Measurements from ENCODE around the gene CAV3. TPM values are rescaled to one million over a fixed set of nuclear protein-coding genes. Genes with fewer than 3 reads are reported as not detected.

The CAV3 gene
- total RNA-seq, 1 donor from 2014 or later: not detected

DNA sequence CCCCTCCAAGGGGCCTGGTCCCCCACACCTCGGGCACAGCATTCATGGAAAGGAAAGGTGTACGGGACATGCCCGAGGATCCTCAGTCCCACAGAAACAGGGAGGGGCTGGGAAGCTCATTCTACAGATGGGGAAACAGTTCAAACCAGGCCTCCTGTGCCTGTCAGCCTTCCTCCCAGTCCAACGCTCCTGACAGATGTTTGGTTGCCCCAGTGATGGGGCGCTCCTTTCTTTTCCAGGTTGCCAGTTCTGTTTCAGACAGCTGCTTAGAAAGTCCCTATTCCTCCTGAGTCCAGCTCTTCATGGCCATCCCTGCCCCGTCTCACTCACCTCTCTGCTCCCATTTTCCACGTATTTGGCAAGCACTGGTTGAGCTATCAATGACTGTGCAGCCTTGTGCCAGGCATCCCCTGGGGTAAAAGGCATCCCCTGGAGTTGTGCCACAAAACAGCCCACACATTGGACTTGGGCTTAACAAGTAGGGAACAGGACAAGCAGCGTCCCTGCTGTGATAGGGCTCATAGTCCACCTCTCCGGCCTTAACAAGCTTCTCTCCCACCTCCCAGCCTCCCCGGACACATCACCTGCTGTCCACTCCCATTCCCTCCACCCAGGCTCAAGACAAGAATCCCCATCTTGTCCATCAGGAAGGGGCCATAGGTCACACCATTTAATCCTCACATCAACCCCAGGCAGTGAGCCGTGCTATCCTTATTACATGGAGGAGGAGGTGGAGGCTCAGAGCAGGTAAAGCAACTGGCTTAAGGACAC lies 29.2 kb downstream of the CAV3 start:
- ATAC-seq: no peak

DNA sequence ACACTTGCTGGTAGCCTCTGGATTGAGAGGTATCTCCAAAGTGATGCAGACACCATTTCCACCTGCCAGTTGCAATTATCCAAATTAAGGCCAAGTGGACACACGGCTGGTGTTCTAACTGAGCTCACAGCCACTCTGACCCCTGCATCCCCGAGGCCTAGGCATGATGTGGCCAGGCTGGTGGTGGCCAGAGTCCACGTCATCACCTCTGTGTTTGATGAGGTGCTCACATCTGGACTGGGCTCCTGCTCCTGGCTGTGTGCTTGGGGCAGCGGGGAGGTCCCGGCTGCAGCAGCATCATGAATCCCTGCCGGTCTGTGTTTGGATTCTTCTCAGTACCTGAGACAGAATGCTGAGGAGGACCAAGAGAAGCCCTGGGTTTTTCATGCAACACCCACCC lies 30.9 kb downstream of the CAV3 start:
- no peak for ATAC-seq

DNA sequence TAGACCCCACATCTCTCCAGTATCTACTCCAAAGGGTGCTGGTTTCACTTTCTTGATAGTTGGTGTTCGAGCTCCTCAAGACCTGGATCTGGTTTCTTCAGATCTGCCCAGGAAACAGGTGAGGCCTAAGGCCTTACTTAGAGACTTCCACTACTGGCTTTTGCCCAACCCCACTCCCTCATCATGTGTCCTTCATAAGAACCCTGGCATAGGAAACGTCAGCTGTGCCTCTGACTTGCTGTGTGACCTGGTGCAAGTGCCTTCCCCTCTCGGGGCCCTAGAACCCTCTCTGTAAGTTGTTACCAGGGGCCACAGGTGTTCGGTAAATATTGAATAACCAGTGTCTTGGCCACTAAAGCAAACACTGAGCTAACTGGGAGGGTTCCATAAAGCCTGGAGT lies 31.9 kb downstream of the CAV3 start:
- no peak for ATAC-seq

DNA sequence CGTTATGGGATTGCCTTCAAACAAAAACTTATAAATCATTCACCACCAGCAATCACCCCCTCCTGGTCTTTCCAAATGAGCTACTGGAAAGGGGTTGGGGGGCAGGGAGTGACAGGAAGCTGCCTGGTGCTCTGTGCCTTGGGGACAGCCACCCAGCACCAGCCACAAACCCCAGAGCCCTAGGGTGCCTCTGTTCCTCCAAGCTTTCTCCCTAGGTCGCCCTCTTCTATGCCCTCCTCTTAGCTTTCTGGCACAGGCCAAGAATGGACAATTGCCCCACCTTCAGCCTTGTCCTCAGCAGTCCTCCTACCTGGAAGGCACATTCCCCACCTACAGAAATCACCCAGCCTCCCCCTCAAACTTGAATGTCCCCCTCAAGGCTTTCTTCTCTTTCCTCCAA lies 32.5 kb downstream of the CAV3 start:
- no peak for ATAC-seq

DNA sequence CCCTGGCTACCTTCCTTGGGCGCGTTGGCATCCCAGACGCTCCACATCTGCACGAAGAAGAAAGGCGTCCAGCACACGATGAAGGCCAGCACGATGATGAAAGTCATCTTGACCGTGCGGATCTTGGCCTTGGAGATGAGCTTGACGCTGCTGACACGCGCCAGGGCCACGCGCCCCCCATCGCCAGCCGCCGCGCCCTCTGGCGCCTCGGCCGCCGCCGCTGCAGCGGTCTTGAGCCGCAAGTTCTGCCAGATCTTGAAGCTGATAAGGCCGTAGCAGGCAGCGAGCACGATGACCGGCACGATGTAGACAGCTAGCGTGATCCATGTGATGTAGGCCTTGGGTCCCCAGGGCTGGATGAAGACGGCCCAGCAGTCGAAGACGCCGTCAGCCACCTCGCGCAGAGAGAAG lies 33.7 kb downstream of the CAV3 start:
- ATAC-seq: no peak

DNA sequence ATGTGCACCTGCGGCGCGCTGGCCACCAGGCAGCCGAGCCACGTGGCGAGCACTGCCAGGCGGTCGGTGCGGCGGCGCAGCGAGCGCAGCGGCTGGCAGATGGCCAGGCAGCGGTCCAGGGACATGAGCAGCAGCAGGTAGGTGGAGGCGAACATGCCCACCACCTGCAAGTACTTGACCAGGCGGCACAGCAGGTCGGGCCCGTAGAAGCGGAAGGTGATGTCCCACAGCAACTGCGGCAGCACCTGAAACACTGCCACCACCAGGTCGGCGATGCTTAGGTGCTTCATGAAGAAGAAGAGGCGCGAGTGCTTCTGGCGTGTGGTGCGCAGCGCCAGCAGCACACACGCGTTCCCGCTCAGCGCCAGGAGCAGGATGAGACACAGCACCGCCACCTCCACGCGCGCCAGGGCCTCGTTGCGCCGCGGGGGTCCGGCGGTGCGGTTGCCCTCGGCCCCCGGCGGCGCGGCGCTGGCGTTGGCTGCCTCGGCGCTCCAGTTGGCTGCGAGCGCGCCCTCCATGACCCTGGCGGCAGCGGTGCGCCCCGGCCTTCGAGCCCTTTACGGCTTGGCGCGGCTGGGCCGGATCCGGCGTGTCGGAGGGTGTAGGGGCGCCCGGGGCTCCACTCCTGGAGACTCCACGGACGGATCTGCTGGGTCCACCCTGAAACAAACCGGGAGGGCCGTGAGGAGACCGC lies 34.2 kb downstream of the CAV3 start:
- peak; percentile 57 for ATAC-seq

DNA sequence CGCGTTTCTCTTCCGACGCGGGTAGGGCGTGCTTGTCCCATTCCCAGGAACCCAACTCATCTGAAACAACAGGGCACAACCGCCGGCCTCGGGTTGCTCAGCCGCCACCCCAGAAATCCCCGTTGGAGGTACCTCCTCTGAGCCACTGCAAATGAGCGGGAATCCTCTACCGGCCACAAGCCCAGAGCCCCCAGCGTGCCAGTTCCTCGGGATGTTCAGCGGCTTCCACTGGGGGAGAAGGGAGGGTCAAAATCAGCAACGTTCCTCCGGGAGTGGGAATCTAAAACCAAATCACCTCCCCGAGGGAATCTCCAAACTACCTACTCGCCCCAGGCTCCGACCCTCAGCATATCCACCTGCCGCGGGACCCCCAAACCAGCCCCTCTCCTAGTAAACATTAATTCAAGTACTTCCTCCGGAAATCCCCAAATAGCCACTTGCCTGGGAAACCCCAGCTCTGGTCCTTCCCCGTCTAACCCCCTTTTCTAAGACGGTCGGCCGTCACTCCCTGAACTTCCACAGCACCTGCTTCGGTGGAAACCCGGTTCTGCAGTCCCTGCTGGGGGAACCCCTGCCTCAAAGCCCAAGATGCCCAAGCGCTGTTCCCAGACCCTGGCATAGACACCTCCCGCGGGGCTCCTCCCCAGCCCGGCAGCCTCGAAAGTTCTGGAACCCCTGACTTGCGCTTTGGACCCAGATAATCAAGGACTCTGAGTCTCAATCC lies 34.9 kb downstream of the CAV3 start:
- ATAC-seq: no peak

DNA sequence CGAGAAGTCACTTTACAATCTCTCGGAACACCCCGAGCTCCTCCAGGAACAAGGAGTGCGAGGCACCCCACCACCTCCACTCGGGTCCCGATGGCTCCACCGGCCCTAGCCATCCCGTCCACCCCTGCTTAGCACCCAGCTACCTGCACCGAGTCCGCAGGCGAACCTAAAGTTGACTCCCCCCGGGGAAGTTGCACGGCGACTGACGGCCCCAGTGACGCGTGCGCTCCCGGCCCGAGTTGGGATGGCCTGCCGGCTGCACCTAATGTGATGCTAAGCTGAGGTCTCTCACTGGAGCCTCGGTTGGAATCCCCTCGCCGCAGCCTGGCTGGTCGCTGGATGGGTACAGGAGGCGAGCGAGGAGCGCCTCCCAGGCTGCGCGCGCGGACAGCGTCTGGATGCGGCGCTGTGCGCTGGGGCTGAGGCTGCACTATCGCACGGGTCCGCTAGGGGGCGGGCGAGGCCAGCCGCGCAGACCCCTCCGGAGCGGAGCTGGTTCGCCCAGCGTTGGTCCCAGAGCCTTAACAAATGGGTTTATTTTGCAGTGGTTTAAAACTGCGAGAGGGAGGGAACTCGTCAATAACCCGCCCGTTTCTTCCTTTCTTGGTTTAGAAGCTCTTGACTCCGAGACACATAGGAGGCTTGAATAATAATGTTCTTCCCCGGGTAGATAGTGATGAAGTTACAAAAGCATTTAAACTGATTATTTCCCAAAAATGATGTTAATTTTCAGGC lies 35.7 kb downstream of the CAV3 start, which contains the start of gene OXTR:
Gene OXTR (minus strand): TSS at position 526 of the 735 bp plus-strand sequence. CDS start 1,426 bp downstream, outside the sequence.
- ATAC-seq: peak; percentile 90

DNA sequence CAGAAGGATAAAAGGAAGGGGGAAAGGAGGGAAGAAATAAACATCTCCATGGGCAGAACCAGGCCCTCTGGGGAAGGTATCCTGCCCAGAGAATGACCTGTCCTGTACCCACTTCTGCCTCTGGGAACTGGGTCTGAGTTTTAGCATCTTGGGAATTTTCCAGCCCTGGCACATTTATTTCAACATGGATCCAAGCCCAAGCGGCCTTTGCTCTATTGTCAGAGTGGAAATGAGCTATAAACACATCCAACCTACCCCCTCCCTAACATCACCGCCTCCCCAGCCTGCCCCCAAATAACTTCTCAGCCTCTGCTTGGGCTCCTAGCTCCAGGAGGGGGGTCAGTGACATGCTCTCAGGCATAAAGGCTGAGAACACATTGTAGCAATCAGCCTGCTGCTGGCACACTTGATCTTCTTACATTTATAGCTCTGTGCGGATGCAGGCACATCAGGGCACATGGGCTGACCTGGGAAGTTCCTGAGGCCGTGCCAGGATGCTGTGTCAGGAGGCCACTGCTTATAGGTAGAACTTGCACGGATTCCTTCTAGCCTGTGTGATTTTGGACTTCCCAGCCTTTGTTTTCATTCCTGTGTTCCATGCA lies 40.4 kb downstream of the CAV3 start:
- ATAC-seq: no peak

DNA sequence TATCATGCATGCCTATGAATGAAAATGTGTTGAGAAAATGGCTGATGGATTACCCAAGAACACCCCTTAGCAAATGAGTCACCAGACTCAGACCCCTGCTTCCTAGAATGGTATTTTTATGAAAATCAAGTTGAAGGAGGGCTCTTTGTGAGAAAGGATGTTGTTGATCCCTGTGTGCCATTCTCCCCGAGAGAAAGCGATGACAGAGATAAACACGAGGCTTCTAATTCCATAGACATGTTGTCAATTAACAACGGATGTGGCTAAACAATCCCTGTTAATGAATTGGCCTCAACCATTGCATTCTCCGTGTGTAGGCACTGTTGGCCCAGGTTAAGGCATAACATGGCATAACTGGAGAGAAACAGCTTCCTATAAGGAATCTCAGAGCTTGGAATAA lies 41.6 kb downstream of the CAV3 start:
- no peak for ATAC-seq

DNA sequence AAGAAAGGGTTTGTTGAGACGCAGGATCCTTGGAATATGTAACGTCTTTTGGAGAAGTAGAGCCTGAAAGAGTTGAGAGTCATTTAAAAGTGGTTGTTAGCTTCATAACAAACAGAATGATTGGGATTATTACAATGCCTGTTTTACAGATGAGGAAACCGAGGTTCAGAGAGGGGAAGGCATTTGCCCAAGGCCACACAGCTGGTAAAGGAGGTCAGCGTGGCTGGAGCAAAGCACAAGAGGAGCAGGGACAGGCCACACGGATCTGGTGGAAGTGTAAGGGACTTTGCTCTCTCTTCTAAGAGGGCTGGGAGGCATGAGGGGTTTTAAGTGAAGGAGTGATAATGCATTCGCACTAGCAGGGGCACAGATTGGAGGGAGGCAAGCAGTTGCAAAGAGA lies 42.0 kb downstream of the CAV3 start:
- ATAC-seq: no peak

DNA sequence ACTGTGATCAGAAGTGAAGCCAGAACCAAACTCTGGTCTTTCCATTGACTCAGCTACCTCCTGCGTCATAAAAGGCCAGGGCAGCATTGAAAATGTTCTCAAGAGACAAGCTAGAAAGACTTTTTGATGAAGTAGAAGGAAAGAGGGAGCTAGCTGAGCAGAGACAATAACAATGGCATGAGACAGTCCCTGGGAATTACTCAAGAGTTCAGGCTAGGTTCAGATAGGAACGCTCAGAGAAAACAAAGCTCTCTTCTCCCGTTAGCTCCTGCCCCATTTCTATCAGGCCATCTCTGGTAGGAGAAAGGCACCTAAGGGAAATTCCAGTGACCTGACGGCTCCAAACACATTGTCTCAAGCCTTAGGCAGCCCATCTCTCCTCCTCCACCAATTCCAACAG lies 42.8 kb downstream of the CAV3 start:
- ATAC-seq: no peak

DNA sequence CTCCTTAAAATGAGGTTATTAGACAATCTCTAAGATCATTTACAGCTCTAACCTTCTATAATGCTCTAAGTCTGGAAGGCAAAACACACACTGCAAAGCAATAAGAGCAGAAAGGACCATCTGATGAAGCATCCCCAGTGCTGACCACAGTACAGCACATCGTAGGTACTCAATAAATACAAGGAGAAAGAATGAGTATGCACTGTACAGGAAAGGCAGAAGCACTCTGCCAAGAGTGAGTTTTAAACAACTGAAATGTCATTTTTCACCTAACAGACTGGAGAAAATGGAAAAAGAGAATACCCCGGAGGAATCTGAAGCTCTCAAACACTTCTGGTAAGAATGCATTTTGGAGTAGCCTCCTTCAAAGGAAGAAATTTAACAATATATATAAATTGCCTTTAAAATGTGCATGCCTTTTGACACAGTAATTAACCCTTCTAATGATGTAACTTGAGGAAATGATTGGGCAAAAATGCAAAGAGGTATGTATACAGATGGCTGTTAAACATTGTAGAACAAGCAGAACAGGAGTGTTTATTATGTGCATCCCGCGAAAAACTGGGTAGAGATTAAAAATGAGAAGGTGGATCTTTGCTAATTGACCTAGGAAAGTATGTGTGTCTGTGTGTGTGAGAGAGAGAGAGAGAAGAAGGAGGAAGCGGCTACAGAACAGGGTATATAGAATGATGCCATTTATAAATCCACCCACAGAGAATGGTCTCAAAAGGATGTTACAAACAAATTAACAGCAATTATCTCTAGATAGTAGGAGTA lies 43.8 kb downstream of the CAV3 start:
- ATAC-seq: no peak

DNA sequence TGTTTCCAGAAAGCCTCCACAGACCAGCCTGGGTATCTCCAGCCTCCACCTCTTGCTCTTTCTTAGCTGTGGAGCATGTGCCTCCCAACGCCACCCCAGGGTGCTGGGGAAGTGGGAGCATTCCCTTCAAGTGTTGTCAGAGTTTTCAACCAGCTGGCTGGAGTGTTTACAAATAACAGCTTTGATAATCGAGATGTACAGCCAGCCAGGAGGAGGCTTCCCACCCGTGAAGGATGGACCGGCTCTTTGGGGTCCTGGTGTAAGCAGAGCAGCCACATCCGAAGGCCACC lies 44.3 kb downstream of the CAV3 start:
- ATAC-seq: no peak

DNA sequence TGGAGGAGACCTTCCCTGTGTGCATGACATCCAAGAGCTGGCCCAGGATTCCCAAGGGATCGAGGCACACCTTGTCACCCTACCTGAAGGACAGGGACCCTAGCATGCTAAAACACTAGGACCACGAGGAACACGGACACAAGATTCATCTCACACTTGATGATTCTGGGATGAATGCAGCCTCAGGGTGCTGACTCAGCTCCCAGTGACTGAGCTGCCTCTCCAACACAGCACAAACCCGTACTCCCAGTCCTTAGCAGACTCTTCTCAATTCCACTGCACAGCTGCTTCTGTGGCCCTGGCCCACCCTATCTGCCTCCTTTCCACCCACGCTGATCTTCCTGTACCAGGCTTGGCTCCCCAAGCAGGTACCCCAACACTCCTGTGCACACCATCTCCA lies 44.9 kb downstream of the CAV3 start:
- ATAC-seq: peak; percentile 43

DNA sequence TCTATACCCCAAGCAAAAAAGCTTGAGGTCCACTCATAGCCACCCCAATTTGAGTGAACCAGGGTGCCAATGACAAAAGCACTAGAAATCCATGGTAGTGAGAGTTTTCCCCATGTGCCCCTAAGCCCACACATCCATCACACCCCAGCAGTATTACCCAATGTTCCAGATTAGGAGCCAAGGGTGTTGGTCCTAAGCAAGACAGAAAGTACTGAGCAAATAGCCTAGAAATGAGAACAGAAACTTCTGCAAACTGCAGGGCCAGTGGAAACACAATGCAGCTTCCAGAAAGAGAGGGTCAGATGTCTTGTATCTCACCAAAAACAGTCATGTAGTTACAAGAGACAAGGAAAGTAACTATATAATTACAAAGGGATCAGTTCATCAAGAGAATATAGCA lies 46.7 kb downstream of the CAV3 start:
- ATAC-seq: no peak

DNA sequence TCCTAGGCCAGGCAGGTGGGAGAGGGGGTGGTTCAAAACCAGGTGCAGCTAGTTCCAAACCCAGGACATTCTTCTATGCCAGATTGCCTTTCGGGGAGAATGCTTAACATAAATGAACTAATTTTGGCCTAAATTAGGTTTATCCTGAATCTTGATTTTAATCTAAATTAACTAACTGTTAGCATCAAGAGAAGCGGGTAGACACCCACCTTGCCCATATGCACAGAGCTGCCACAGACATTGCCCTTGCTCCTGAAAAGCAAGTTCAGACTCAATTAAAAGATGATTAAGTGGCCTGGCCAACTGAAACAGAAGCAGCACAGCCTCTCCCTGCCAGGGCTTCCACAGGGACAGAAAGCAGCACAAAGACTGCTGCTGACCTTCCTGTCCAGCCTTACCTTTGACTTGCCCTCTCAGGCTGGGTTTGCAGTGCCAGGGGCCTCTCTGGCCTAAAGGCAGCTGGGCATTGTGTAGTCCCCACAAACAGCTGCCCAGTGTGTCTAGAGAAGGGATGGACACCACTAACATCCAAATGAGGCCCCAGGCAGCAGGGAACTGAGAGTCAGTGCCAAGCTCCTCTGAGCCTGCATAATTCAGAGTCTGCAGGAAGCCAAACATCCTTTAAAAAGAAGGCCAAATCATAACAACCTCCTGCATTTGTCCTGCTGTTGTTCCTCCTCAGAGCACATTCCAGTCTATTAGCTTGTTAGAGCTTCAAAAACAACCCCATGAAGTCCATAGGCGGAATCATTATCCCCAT lies 51.3 kb downstream of the CAV3 start:
- no peak for ATAC-seq

DNA sequence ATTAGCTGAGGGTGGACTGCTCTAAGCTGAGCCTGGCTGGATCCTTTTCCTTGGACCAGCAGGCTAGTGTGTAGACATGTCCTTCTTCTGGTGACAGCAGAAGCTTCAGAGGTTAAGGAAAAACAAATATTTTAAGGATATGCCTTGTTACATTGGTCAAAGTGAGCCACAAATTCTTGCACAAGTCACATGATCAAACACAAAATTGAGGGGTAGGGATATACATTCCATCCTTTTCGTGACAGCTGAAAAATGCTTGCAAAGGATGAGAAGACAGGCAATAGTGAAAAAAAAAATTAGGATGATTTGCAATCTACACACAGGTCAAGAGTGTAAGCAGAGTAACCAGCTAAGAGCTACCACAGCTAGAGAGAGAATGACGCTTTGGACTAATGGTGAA lies 56.9 kb downstream of the CAV3 start:
- no peak for ATAC-seq

DNA sequence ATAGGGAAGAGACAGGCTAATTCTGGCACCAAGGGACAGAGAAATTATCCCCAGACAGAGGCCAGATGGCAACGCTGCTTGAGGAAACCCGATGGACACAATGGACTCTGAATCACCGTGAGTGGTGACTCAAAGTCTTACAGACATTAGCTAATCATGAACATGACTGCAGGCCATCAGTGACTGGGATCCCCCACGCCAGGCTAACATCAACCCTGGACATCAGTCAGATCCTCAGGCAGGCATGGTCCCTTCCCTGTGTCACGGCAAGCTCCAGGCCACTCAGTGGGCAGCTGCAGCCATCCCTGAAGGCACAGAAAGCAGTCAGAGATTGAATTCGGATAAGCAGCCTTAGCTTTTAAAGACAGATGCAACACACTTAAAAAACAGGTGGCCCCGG lies 59.6 kb downstream of the CAV3 start:
- no peak for ATAC-seq

DNA sequence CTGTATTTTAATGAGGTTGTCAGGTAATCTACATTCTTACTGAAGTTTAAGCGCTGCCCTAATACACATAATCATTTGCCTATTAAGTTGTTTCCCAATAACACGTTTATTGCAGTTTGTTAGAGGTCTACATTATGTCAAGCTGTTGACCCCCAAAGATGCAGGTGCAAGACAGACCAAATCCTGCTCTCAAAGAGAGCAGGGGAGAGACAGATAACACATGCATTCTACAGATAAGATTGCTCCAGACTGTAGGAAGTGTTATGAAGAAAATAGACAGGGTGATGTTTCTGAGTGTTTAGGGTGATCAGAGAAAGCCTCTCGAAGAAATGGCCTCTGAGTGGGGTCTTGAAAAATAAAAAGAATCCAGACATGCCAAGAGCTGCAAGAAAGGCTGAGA lies 60.6 kb downstream of the CAV3 start:
- ATAC-seq: no peak
